Gastroesophageal sphincter (tissue), 4 donors: Measurements from ENCODE around the gene OTUD1. TPM values are rescaled to one million over a fixed set of nuclear protein-coding genes. Genes with fewer than 3 reads are reported as not detected.
"Not testable (repeated sequence)": the region's sequence is repeated elsewhere in the genome, so short reads cannot be mapped to it uniquely, and the experiment has no call there.

Experiments
- ATAC-seq: fragments of 150-250 bp; one replicate; pipeline ENCODE4 v1.9.1; 2016; ENCODE audit warnings: mild to moderate bottlenecking, moderate library complexity
- H3K27ac ChIP-seq, 4 donors: fragments of 200-600 bp; sonication (generic) in 3 of 4; 1 replicate in 3 of 4; 2 replicates in 1 of 4; pipeline ENCODE4 v1.5.1; 2016 to 2019
- H3K27me3 ChIP-seq: fragments of 200-600 bp; sonication (generic); one replicate; pipeline ENCODE4 v1.5.1; 2019
- H3K36me3 ChIP-seq, 2 donors: fragments of 200-600 bp; sonication (generic); one replicate each; pipeline ENCODE4 v1.5.1; 2019; ENCODE audit warnings: control low read depth in 1 of 2
- H3K4me1 ChIP-seq, 3 donors: fragments of 200-600 bp; sonication (generic); 1 replicate in 2 of 3; 2 replicates in 1 of 3; pipeline ENCODE4 v1.5.1; 2016 to 2019; ENCODE audit warnings: control low read depth in 2 of 3
- H3K4me3 ChIP-seq, 2 donors: fragments of 200-600 bp; sonication (generic); one replicate each; pipeline ENCODE4 v1.5.1; 2019; ENCODE audit warnings: mild to moderate bottlenecking in 1 of 2, moderate library complexity in 1 of 2
- H3K9me3 ChIP-seq, 3 donors: fragments of 200-600 bp; sonication (generic); one replicate each; pipeline ENCODE4 v1.5.1; 2017 to 2019; ENCODE audit warnings: control low read depth in 2 of 3
- CTCF ChIP-seq, 4 experiments: fragments of 200-600 bp in 2 of 4; fragments of 450-650 bp in 2 of 4; sonication (generic) in 1 of 4; IDR thresholded peaks; one replicate each; pipeline ENCODE4 v1.5.1; 2017 to 2019; ENCODE audit warnings: antibody characterized with exemption in 4 of 4, mild to moderate bottlenecking in 2 of 4, moderate library complexity in 2 of 4
- EP300 ChIP-seq: sonication (generic); formaldehyde crosslinking; IDR thresholded peaks from one replicate; pipeline ENCODE4 v1.6.1; 2017; ENCODE audit warnings: antibody characterized with exemption, mild to moderate bottlenecking
- POLR2A ChIP-seq, 2 donors: fragments of 450-650 bp; IDR thresholded peaks; one replicate each; pipeline ENCODE4 v1.6.1; 2017; ENCODE audit warnings: antibody characterized with exemption in 2 of 2, mild to moderate bottlenecking in 2 of 2, moderate library complexity in 1 of 2
- POLR2AphosphoS5 ChIP-seq: sonication (generic); formaldehyde crosslinking; IDR thresholded peaks from one replicate; pipeline ENCODE4 v1.6.1; 2017; ENCODE audit warnings: antibody characterized with exemption
- WGBS, 2 donors: methylation state at CpG; one replicate each; pipeline ENCODE4 v1.1.5; 2018; ENCODE audit warnings: low coverage in 1 of 2; 5-methylcytosine and 5-hydroxymethylcytosine counted together
- total RNA-seq, 4 donors: library from RNA; depleted of rRNA; stranded (reverse); fragments of >200 nt; gene quantifications; one replicate each; pipeline ENCODE4 v1.1.0, GENCODE V29; 2016

Gene OTUD1, protein sequence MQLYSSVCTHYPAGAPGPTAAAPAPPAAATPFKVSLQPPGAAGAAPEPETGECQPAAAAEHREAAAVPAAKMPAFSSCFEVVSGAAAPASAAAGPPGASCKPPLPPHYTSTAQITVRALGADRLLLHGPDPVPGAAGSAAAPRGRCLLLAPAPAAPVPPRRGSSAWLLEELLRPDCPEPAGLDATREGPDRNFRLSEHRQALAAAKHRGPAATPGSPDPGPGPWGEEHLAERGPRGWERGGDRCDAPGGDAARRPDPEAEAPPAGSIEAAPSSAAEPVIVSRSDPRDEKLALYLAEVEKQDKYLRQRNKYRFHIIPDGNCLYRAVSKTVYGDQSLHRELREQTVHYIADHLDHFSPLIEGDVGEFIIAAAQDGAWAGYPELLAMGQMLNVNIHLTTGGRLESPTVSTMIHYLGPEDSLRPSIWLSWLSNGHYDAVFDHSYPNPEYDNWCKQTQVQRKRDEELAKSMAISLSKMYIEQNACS
- total RNA-seq, result 10 to 100 TPM; 11.5 to 19.8 (median 12.3) TPM

DNA sequence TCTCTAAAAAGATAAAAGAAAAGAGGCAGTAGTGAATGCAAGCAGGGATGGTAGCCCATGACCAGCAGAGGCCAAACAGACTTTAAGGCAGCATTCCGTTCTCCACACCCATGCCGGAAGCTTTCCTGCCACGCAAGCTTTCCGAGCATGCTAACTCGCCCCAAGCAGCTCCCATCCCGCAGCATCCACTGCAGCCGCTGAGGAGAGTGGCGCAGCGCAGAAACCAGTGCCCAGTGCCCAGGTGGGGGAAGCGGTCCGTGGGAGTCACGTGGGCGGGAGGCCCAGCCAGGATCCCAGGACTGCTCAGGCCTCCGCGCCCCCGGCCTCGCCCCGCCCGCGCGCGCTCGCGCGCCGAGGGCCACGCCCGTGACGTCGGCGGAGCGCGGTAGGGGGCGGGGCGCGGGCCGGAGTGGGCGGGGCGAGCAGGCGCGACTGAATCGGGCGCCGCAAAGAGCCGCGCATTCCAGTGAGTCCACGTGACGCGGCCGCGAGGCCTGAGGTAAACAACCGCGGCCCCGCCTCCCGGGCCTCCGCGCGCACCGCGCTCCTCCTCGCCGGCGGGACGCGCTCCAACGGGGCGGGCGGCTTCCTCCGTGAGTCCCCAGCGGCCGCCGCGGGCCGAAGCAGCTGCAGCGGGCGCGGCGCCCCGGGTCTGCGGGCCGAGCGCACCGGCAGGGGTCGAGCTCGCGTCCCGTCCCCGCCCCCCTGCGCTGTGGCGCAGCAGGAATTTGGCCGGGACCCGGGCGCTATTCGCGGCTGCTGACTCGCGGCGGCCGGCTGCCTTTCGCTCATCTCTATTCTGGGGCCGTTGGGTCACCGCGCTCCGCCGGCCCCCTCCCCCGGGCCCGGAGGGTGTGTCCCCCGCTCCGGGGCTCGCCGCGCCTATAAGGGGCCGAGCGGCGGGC, at the start of gene OTUD1:
TSS of gene OTUD1 (plus strand) at position 529 of the 905 bp plus-strand sequence. CDS start 383 bp downstream, outside the sequence.
- Histone ChIP-seq H3K4me3 (peak within 1 kb of the TSS; percentile 67 to 95), H3K36me3 (peaks cover 0 to 7% of the 10 kb centered on the region in 2 donors), H3K4me1 (peaks cover 0 to 44% (median 10%) of the 10 kb centered on the region in 3 donors), H3K27ac (peak within 1 kb of the TSS; percentile 79 to 98 (median 95)), H3K27me3 (no peaks in the 10 kb centered on the region), H3K9me3 (no peaks in the 10 kb centered on the region)
- peak; percentile 95 for ATAC-seq
- WGBS, 2 donors, result no CpG with 5 or more reads among the region's 115 CpGs
- TF ChIP-seq POLR2A (IDR thresholded peaks at IDR 0.05) (peak; percentile 74 to 86), POLR2AphosphoS5 (peak; percentile 61), EP300 (no peak), CTCF (IDR thresholded peaks at IDR 0.05) (peak in 3 of 4 experiments; percentile 31 to 57 (median 56))

DNA sequence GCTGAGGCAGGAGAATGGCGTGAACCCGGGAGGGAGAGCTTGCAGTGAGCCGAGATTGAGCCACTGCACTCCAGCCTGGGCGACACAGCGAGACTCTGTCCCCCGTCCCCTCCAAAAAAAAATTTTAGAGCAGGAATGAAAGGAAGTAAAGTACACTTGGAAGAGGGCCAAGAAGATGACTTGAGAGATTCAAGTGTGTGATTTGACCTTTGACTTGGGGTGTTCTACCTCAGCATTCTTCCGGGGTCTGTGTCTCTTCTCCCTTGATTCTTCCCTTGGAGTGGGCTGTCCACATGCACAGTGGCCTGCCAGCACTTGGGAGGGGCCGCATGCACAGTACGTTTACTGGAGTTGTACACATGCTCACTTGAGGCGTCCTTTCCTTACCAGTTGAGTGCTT, 48.5 kb upstream of the OTUD1 start:
- not testable (repeated sequence) for ATAC-seq, H3K9me3 ChIP-seq

GRCh38 chr10:23390809-23391208, 48.1 kb upstream of the OTUD1 start:
- 40 to 90% methylated on average over 1 to 3 of the region's 4 CpGs for WGBS, 2 donors
- Histone ChIP-seq H3K27me3 (no peaks in the 10 kb centered on the region), H3K36me3 (no peaks in the 10 kb centered on the region), H3K4me3 (no peak overlapping the region), H3K27ac (no peak overlapping the region), H3K9me3 (no peaks in the 10 kb centered on the region), H3K4me1 (no peaks in the 10 kb centered on the region)
- no peak for TF ChIP-seq CTCF (IDR thresholded peaks at IDR 0.05)
- ATAC-seq, result no peak

More for the DNA sequence above, 48.5 kb upstream of the OTUD1 start:
- 86% methylated on average over 10 of the region's 10 CpGs; no CpG with 5 or more reads in 1 of the 2 donors for WGBS, 2 donors
- H3K36me3 ChIP-seq, H3K27me3 ChIP-seq, H3K4me1 ChIP-seq, H3K27ac ChIP-seq, H3K4me3 ChIP-seq: not testable (repeated sequence)

DNA sequence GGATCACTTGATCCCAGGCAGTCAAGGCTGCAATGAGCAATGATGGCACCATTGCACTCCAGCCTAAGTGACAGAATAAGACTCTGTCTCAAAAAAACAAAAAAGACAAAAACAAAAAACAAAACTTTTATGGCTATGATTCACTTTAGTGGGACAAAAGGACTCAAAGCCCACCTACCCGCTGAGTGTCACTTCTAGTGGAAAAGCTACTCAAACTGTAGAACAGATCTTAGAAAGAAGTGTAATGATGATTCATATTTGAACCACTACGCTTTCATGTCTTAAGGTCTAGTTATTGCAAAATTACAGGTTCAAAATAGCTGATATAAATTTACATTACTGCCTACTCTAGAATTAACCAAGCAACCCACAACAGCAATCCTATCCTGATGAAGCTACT, 47.1 kb upstream of the OTUD1 start:
- Histone ChIP-seq H3K4me1 (no peaks in the 10 kb centered on the region), H3K4me3 (no peak overlapping the region), H3K27ac (no peak overlapping the region), H3K27me3 (no peaks in the 10 kb centered on the region), H3K36me3 (no peaks in the 10 kb centered on the region), H3K9me3 (no peaks in the 10 kb centered on the region)
- WGBS, 2 donors, result 79 to 83% methylated on average over 2 of the region's 2 CpGs
- no peak for ATAC-seq
- TF ChIP-seq CTCF (IDR thresholded peaks at IDR 0.05) (no peak), EP300 (no peak), POLR2AphosphoS5 (no peak), POLR2A (IDR thresholded peaks at IDR 0.05) (no peak)

GRCh38 chr10:23395017-23395416, 43.9 kb upstream of the OTUD1 start:
- H3K27ac ChIP-seq, result no peak overlapping the region
- ATAC-seq, result no peak
- H3K4me3 ChIP-seq, result no peak overlapping the region
- no peaks in the 10 kb centered on the region for H3K9me3 ChIP-seq
- no peaks in the 10 kb centered on the region for H3K27me3 ChIP-seq
- H3K36me3 ChIP-seq, result no peaks in the 10 kb centered on the region
- TF ChIP-seq EP300, result no peak
- TF ChIP-seq CTCF (IDR thresholded peaks at IDR 0.05), result no peak
- no peak for TF ChIP-seq POLR2A (IDR thresholded peaks at IDR 0.05)
- no peak for TF ChIP-seq POLR2AphosphoS5
- WGBS, 2 donors, result 87 to 94% methylated on average over 5 of the region's 5 CpGs
- no peaks in the 10 kb centered on the region for H3K4me1 ChIP-seq
